ENCODE results near the gene PRKAG2. TPM values are rescaled to one million over a fixed set of nuclear protein-coding genes. Genes with fewer than 3 reads are reported as not detected.

PRKAG2 gene
- total RNA-seq, 1 experiment from 2014 or later, result 23.9 TPM

DNA sequence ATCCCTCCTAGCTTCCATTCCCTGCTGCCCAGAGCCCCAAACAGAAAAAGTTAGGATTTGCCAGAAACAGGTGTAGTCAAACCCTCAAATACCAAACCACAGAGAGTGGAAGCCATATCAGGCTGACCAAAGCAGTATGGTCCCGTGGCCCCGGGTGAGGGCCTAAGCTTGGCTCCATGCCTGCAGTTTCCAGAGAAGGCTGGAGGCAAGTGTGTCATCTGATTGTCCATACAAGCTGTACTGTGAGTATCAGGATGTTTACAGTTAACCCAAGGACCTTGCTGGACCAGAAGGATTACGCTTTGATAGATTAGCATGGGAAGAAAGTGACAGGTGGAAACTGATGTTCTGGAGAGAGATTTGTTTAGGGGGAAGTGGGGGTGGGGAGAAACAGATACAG is 96.3 kb downstream of the PRKAG2 start:
- no peaks in the 10 kb centered on the region for H3K9me3 ChIP-seq (ENCODE audit: low read length)
- no peaks in the 10 kb centered on the region for H3K27me3 ChIP-seq (ENCODE audit: low read length)
- TF ChIP-seq, protein P1, sequence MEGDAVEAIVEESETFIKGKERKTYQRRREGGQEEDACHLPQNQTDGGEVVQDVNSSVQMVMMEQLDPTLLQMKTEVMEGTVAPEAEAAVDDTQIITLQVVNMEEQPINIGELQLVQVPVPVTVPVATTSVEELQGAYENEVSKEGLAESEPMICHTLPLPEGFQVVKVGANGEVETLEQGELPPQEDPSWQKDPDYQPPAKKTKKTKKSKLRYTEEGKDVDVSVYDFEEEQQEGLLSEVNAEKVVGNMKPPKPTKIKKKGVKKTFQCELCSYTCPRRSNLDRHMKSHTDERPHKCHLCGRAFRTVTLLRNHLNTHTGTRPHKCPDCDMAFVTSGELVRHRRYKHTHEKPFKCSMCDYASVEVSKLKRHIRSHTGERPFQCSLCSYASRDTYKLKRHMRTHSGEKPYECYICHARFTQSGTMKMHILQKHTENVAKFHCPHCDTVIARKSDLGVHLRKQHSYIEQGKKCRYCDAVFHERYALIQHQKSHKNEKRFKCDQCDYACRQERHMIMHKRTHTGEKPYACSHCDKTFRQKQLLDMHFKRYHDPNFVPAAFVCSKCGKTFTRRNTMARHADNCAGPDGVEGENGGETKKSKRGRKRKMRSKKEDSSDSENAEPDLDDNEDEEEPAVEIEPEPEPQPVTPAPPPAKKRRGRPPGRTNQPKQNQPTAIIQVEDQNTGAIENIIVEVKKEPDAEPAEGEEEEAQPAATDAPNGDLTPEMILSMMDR (conservative IDR thresholded peaks at IDR 0.05; ENCODE audit: low read depth, low read length), result no peak
- TF ChIP-seq EZH2 (IDR thresholded peaks at IDR 0.05; ENCODE audit: low read length, unreplicated experiment), result no peak
- no peaks in the 10 kb centered on the region for H3K4me1 ChIP-seq (ENCODE audit: insufficient read depth, low read length)
- H3K9me2 ChIP-seq (replicated peaks; ENCODE audit: low read length), result no peaks in the 10 kb centered on the region
- ATAC-seq (no peak), DNase-seq (no peak)
- no peaks in the 10 kb centered on the region for H3K79me2 ChIP-seq (ENCODE audit: low read length)
- no peak overlapping the region for H3K27ac ChIP-seq (ENCODE audit: low read length)
- no peaks in the 10 kb centered on the region for H3K36me3 ChIP-seq (ENCODE audit: low read depth, low read length)
- intact Hi-C loops (cut with micrococcal nuclease), result loop anchor here (5.0 kb wide), 2 partner anchors 77 to 367 kb away; no protein-coding TSS in a partner anchor
- ChIA-PET CTCF (no interaction called here), POLR2A (ENCODE audit: unreplicated experiment) (no interaction called here)
- no peak overlapping the region for H2AFZ ChIP-seq (ENCODE audit: low read length)
- no peak overlapping the region for H3K4me3 ChIP-seq (ENCODE audit: low read length)
- no peak overlapping the region for H3K9ac ChIP-seq (ENCODE audit: low read length)
- H3K4me2 ChIP-seq (ENCODE audit: low read length), result no peak overlapping the region
- H4K20me1 ChIP-seq (ENCODE audit: low read length), result no peaks in the 10 kb centered on the region
- no peaks in the 10 kb centered on the region for H3F3A ChIP-seq (ENCODE audit: low read length, unreplicated experiment)
- BruUV-seq (replicated peaks), result no TSS peak

DNA sequence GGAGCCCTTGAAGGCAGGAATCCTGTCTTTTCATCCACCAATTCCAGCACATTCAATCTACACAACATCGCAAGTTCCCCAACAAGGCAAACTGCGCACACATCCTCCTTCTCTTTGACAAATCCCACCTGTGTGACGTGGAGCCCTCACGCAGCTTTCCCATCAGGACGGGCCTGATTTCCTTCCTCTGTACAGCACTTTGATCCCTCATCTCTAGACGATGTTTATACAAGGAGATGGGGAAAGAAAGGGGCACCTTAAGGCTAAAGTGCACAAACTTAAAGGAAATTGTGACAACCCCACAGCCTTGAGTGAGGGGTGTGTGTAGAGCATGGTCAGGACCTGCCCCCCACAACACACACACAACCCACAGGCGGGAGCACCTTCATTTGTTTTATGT is 97.2 kb downstream of the PRKAG2 start:
- H3K79me2 ChIP-seq (ENCODE audit: low read length), result no peaks in the 10 kb centered on the region
- H3K9me2 ChIP-seq (replicated peaks; ENCODE audit: low read length), result no peaks in the 10 kb centered on the region
- intact Hi-C loops (cut with micrococcal nuclease), result loop anchor here (5.0 kb wide), 2 partner anchors 78 to 368 kb away; no protein-coding TSS in a partner anchor
- ATAC-seq, result no peak
- TF ChIP-seq EZH2 (IDR thresholded peaks at IDR 0.05; ENCODE audit: low read length, unreplicated experiment) (no peak), EZH2phosphoT487 (IDR thresholded peaks at IDR 0.05; ENCODE audit: borderline replicate concordance, low read length) (no peak)
- TF ChIP-seq, protein P1 (conservative IDR thresholded peaks at IDR 0.05; ENCODE audit: low read depth, low read length), result no peak
- no peak overlapping the region for H2AFZ ChIP-seq (ENCODE audit: low read length)
- CTCF ChIA-PET, result no interaction called here
- no peak for DNase-seq
- H3K4me2 ChIP-seq (ENCODE audit: low read length), result no peak overlapping the region
- no TSS peak for BruUV-seq (replicated peaks)
- POLR2A ChIA-PET (ENCODE audit: unreplicated experiment), result no interaction called here
- H3K36me3 ChIP-seq (ENCODE audit: low read depth, low read length), result no peaks in the 10 kb centered on the region
- no peaks in the 10 kb centered on the region for H3K4me1 ChIP-seq (ENCODE audit: insufficient read depth, low read length)
- no peaks in the 10 kb centered on the region for H4K20me1 ChIP-seq (ENCODE audit: low read length)
- no peaks in the 10 kb centered on the region for H3K27me3 ChIP-seq (ENCODE audit: low read length)
- H3K9ac ChIP-seq (ENCODE audit: low read length), result no peak overlapping the region
- no peak overlapping the region for H3K4me3 ChIP-seq (ENCODE audit: low read length)
- no peaks in the 10 kb centered on the region for H3K9me3 ChIP-seq (ENCODE audit: low read length)
- H3F3A ChIP-seq (ENCODE audit: low read length, unreplicated experiment), result no peaks in the 10 kb centered on the region
- no peak overlapping the region for H3K27ac ChIP-seq (ENCODE audit: low read length)

DNA sequence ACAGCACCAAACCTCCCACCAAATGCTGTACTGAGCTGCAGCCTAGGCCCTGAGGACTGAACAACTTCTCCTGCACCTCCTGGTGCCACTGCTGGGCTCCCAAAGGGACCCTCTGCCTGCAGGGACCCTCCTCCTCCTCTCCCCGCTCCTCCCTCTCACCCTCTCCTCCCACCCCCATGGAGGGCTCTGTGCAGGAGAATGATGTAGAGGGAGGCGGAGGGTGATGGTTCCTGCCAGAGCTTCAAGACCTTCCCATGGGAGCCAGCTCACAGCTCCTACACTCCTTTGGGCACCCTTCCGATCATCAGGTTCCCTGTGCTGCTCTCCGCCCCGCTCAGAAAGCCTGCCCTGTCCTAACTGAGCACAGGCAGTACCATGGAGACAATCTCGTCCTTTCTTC is 97.7 kb downstream of the PRKAG2 start:
- intact Hi-C loops (cut with micrococcal nuclease), result no loop called here
- TF ChIP-seq, protein P1 (conservative IDR thresholded peaks at IDR 0.05; ENCODE audit: low read depth, low read length), result no peak
- TF ChIP-seq EZH2 (IDR thresholded peaks at IDR 0.05; ENCODE audit: low read length, unreplicated experiment) (no peak), EZH2phosphoT487 (IDR thresholded peaks at IDR 0.05; ENCODE audit: borderline replicate concordance, low read length) (no peak)
- no TSS peak for BruUV-seq (replicated peaks)
- ChIA-PET POLR2A (ENCODE audit: unreplicated experiment) (no interaction called here), CTCF (no interaction called here)
- Histone ChIP-seq H3K4me2 (ENCODE audit: low read length) (no peak overlapping the region), H2AFZ (ENCODE audit: low read length) (no peak overlapping the region), H3F3A (ENCODE audit: low read length, unreplicated experiment) (no peaks in the 10 kb centered on the region), H3K79me2 (ENCODE audit: low read length) (no peaks in the 10 kb centered on the region), H3K36me3 (ENCODE audit: low read depth, low read length) (no peaks in the 10 kb centered on the region), H3K27me3 (ENCODE audit: low read length) (no peaks in the 10 kb centered on the region), H3K27ac (ENCODE audit: low read length) (no peak overlapping the region), H3K4me3 (ENCODE audit: low read length) (no peak overlapping the region), H3K9ac (ENCODE audit: low read length) (no peak overlapping the region), H4K20me1 (ENCODE audit: low read length) (no peaks in the 10 kb centered on the region), H3K9me2 (replicated peaks; ENCODE audit: low read length) (no peaks in the 10 kb centered on the region), H3K4me1 (ENCODE audit: insufficient read depth, low read length) (no peaks in the 10 kb centered on the region), H3K9me3 (ENCODE audit: low read length) (no peaks in the 10 kb centered on the region)
- ATAC-seq, result no peak
- no peak for DNase-seq

Measured in PC-3 (cell line).